SIG-M5 treated with dmso at 0.1 percent for 504 hours (cell line): ENCODE data around the gene PNPLA8.
"Not testable (repeated sequence)": the region's sequence is repeated elsewhere in the genome, so short reads cannot be mapped to it uniquely, and the experiment has no call there.

ENCODE experiments used
- DNase-seq: peaks from one replicate; lab custom pipeline; 2025; ENCODE audit not compliant: unreplicated experiment; lab: John Stamatoyannopoulos, UW

The PNPLA8 gene, protein sequence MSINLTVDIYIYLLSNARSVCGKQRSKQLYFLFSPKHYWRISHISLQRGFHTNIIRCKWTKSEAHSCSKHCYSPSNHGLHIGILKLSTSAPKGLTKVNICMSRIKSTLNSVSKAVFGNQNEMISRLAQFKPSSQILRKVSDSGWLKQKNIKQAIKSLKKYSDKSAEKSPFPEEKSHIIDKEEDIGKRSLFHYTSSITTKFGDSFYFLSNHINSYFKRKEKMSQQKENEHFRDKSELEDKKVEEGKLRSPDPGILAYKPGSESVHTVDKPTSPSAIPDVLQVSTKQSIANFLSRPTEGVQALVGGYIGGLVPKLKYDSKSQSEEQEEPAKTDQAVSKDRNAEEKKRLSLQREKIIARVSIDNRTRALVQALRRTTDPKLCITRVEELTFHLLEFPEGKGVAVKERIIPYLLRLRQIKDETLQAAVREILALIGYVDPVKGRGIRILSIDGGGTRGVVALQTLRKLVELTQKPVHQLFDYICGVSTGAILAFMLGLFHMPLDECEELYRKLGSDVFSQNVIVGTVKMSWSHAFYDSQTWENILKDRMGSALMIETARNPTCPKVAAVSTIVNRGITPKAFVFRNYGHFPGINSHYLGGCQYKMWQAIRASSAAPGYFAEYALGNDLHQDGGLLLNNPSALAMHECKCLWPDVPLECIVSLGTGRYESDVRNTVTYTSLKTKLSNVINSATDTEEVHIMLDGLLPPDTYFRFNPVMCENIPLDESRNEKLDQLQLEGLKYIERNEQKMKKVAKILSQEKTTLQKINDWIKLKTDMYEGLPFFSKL

DNA sequence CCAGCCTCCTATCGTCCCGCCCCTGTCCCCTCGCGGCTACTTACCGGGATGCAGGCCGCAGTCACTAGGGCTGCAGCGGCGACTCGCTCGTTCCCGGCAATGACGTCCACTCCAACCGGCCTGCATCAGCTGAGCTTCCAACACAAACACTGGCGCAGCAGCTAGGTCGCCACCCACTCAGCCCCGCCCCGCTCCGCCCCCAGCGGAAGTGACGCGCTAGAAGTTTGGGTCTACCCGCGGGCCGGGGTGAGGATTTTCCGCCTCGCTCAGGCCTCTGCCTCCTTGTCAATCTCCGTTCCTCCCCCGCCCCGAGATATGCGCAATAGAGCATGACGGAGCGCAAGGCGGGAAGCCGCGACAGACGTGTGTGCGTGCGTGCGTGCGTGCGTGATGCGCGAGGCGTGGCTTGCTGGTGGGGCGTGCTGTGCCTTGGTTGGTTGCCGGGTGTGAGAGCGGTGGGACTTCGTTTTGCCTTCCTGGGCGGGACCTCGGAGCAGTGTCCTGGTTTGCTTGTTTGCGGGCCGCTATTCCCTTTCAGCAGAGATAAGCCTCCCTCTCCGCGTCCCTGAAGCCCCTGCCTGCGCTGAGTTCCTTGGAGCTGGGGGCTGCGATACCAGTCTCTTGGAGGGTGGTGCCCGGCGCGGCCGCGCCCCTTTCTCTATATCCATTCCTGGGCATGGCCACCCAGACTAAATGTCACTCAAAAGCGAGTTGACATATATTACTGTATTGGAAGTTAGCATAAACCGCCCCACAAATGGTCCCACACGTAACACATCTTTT, at the start of gene PNPLA8:
Gene PNPLA8 (minus strand): TSS at position 151 of the 783 bp plus-strand sequence. CDS start 10,644 bp downstream, outside the sequence.
- peak; percentile 99 for DNase-seq

GRCh38 chr7:108575156-108575555, 49.2 kb upstream of the PNPLA8 start:
- DNase-seq: no peak

GRCh38 chr7:108572480-108572879, 46.5 kb upstream of the PNPLA8 start:
- DNase-seq: no peak

- DNase-seq: peak; percentile 61
Measured at GRCh38 chr7:108570146-108570755, 44.3 kb upstream of the PNPLA8 start.

GRCh38 chr7:108569381-108570145, 43.6 kb upstream of the PNPLA8 start, which contains the start of the genes DNAJB9 and THAP5:
Gene DNAJB9, plus strand, starts transcription at chr7:108569874. Its CDS starts 1,853 bp downstream, at chr7:108571727.
Gene THAP5, minus strand, starts transcription at chr7:108569706. Its CDS starts 137 bp downstream, at chr7:108569569.
- DNase-seq: peak; percentile 98

DNA sequence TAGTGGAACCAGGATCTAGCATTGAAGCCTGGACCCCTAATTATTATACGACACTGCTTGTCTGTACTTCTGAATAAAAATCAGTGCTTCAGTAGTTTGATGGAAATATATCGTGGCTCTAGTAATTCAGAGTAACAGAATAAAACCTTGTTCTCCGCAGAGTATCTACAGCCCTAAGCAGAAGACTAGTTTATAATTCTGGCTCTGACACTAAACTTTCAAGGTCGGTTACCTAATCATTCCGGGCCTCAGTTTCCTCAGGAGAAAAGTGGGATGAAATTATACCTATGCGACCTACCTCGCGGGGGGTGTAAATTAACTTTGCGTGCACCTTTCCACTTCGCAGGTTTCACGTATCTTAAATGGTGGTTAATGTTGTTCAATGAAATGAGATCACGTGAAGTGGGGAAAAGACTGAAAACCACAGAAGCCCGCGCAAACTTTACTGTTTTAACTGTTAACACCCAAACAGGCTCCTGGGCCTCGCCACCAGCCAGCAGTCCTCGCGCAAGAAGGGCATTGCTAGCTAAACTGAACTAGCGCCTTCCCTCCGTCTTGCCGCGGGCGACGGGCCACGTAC, 43.0 kb upstream of the PNPLA8 start:
- peak; percentile 57 for DNase-seq

- DNase-seq: no peak
Measured at GRCh38 chr7:108565987-108566386, 40.1 kb upstream of the PNPLA8 start.

- no peak for DNase-seq
Measured at GRCh38 chr7:108561047-108561619, 35.2 kb upstream of the PNPLA8 start.

- DNase-seq: no peak
Measured at GRCh38 chr7:108559253-108559652, 33.3 kb upstream of the PNPLA8 start.

DNA sequence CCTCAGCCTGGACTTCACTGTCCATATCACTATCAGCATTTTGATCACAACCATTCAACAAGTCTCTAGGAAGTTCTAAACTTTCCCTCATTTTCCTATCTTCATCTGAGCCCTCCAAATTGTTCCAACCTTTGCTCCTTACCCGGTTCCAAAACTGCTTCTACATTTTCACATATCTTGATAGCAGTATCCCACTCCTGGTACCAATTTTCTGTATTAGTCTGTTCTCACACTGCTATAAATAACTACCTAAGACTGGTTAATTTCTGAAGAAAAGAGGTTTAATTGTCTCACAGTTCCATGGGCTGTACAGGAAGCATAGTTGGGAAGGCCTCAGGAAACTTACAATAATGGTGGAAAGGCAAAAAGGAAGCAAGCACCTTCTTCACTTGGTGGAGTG, 31.7 kb upstream of the PNPLA8 start:
- no peak for DNase-seq

GRCh38 chr7:108557191-108557590, 31.3 kb upstream of the PNPLA8 start:
- DNase-seq: no peak

DNA sequence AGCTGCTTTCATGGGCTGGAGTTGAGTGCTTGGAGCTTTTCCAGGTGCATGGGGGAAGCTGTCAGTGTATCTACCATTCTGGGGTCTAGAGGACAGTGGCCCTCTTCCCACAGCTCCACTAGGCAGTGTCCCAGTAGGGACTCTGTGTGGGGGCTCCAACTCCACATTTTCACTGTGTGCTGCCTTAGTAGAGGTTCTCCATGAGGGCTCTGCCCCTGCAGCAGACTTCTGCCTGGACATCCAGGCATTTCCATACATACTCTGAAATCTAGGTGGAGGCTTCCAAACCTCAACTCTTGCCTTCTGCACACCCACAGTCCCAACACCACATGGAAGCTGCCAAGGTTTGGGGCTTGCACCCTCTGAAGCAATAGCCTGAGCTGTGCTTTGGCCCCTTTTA, 30.7 kb upstream of the PNPLA8 start:
- not testable (repeated sequence) for DNase-seq

- not testable (repeated sequence) for DNase-seq
Measured at GRCh38 chr7:108548141-108548896, 22.4 kb upstream of the PNPLA8 start.

DNA sequence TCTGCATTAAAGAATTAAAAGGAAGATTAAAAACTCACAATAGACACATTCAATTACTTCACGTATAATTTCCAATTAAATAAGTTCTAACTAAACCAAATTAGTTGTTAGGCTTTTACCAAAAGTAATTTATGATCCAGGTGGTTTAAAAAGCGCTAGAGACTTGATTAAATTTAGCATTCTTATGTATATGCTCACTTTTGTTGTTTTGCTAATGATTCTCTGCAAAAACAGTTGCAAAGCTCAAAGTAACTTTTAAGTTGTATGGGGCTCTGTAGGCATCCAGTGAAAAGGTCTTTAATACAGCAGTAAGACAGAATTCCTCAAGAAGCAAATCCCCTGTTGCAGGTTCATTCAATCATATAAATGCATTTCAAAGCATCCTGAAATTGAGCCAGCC, 15.5 kb upstream of the PNPLA8 start:
- DNase-seq: no peak

GRCh38 chr7:108538685-108539084, 12.8 kb upstream of the PNPLA8 start:
- not testable (repeated sequence) for DNase-seq

DNA sequence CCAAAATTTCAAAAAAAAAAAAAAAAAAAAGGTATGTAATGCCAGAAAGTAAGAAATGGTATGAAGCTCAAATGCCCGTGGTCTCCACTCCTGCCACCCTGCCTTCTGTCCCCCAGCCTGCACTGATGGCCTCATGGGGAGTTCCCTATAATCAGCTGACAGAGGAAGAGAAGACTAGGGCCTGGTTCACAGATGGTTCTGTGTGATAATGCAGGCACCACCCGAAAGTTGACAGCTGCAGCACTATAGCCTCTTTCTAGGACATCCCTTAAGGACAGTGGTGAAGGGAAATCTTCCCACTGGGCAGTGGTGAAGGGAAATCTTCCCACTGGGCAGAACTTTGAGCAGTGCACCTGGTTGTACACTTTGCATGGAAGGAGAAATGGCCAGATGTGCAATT, 12.3 kb upstream of the PNPLA8 start:
- not testable (repeated sequence) for DNase-seq

DNA sequence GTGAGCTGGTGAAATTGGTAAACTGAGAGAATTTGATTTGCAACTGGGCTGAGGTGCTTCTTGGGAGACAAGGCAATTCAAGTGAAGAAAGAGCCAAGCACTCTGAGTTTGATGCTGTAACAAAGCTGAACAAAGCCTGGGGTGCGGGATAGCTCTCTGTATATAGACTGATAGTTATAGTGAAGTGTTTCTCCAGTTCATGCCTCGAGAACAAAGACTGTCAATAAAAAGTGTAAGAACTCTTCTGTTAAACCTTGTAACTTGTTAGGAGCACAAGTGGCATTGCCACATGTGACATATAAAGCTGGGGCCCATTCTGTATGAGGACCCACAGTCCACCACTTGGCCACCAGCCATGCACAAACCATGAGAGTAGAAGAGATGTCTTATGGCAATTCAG, 11.3 kb upstream of the PNPLA8 start:
- no peak for DNase-seq

- no peak for DNase-seq
Measured at GRCh38 chr7:108535744-108536143, 9.8 kb upstream of the PNPLA8 start.
